Mucosa of descending colon (tissue), 3 donors: ENCODE data around the gene ADGRD1. TPM values are rescaled to one million over a fixed set of nuclear protein-coding genes. Genes with fewer than 3 reads are reported as not detected.
"Not testable (repeated sequence)": the region's sequence is repeated elsewhere in the genome, so short reads cannot be mapped to it uniquely, and the experiment has no call there.

Experiments used
- ATAC-seq: fragments of 200-7000 bp; cut with Tn5 transposase; one replicate; pipeline ENCODE4 v1.9.1; 2020; ENCODE audit warnings: mild to moderate bottlenecking, moderate library complexity
- DNase-seq, 3 donors: peaks; one replicate each; pipeline ENCODE4 v3.0.0-alpha.2; 2020
- H3K36me3 ChIP-seq: fragments of 200-600 bp; one replicate; pipeline ENCODE4 v1.8.0; 2021; ENCODE audit warnings: low read depth, mild to moderate bottlenecking
- H3K4me1 ChIP-seq: fragments of 200-600 bp; one replicate; pipeline ENCODE4 v1.8.0; 2021; ENCODE audit warnings: low read depth, mild to moderate bottlenecking
- H3K4me3 ChIP-seq: fragments of 200-600 bp; one replicate; pipeline ENCODE4 v1.8.0; 2021; ENCODE audit warnings: mild to moderate bottlenecking
- H3K9me3 ChIP-seq: fragments of 200-600 bp; one replicate; pipeline ENCODE4 v1.8.0; 2021; ENCODE audit warnings: mild to moderate bottlenecking
- CTCF ChIP-seq: fragments of 200-600 bp; IDR thresholded peaks from one replicate; pipeline ENCODE4 v1.8.0; 2022; ENCODE audit warnings: antibody characterized with exemption, mild to moderate bottlenecking
- intact Hi-C, 2 donors: fragments of 100-400 bp; cut with DNase I in 1 of 2; cut with micrococcal nuclease in 1 of 2; formaldehyde crosslinking; loops; one replicate each; pipeline versions ENCODE4 v1.11.0 to v1.11.1; 2022; cut with DNase I, micrococcal nuclease
- total RNA-seq, 3 donors: library from RNA; stranded (reverse); fragmentation: NEBNext Ultra II Directional in 2 of 3; extraction: Animal tissue kit (Norgen Biotek cat#: 25700) in 2 of 3; gene quantifications; one replicate each; pipeline versions ENCODE4 v1.2.1 to v1.2.4, GENCODE V29; 2021 to 2023
- donor health status: DM: no; HTN: no; CAD: no; lungs with moderate emphysema.
- donor health status: DM: no; HTN: no; CAD: no.
- donor health status: DM: no; HTN: yes; CAD: no.

Gene ADGRD1
- total RNA-seq, 3 donors from 2014 or later, result 2.6 to 18.4 (median 12.9) TPM

DNA sequence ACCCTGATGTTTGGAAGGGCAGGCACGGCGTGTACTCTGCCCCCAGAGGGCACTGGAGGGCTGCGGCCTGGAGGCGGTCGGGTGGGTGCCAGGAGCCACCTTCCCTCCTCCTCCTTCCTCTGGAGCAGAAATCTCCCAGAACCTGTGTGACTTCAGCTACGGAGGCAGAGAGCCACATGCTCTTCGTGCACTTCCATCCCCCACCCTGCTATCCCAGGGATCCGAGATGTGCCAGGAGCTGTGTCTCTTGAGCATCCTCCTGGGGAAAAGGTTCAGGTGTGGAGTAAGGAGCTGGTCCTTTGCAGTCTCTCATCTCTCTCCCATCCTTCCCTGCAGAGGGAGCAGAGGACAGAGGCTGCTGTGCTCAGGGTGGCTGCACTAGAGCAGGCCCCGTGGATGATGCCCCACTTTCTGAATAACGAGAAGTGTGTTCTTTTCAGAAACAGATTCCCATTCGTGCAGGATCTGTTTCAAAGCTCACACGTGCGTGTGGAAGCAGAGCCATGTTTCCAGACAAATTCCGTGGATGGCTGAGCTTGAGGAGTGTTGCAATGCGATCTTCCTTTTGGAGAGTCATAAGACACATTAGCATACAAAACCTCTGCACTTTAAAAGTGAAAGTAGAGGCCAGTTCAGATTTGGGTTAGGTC lies 162.9 kb downstream of the ADGRD1 start:
- no peaks in the 10 kb centered on the region for H3K36me3 ChIP-seq

GRCh38 chr12:131117438-131118245 lies 163.9 kb downstream of the ADGRD1 start:
- DNase-seq (no peak), ATAC-seq (no peak)
- Histone ChIP-seq H3K36me3 (no peaks in the 10 kb centered on the region), H3K4me3 (no peak overlapping the region), H3K4me1 (no peaks in the 10 kb centered on the region), H3K9me3 (no peaks in the 10 kb centered on the region)
- TF ChIP-seq CTCF, result no peak
- intact Hi-C loops, result no loop called here

More for the DNA sequence above, 162.9 kb downstream of the ADGRD1 start:
- DNase-seq (peak in 1 of 3 donors; percentile 42), ATAC-seq (no peak)
- no peak overlapping the region for H3K4me3 ChIP-seq
- no peaks in the 10 kb centered on the region for H3K4me1 ChIP-seq
- TF ChIP-seq CTCF, result no peak
- intact Hi-C loops, result no loop called here
- no peaks in the 10 kb centered on the region for H3K9me3 ChIP-seq

DNA sequence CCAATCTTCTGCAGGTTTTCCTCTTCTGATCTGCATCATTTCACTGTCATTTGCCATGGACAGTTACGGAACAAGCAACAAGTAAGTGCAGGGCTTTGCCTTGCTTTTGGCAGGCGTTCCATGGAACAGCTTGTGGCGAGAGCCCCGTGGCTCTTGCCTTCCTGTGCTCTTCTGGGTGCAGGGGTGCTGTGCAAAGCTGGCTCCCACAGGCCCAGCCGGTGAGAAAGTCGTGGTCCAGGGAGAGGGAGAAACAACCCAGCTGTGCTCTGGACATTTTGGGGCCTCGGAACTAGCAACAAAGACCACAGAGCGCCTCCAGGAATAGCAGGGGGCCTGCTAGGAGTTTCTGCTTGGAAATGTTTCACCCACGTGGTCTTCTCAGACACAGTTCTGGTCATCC lies 164.7 kb downstream of the ADGRD1 start:
- no peak overlapping the region for H3K4me3 ChIP-seq
- ATAC-seq (no peak), DNase-seq (no peak)
- TF ChIP-seq CTCF, result no peak
- no peaks in the 10 kb centered on the region for H3K36me3 ChIP-seq
- intact Hi-C loops, result no loop called here
- no peaks in the 10 kb centered on the region for H3K4me1 ChIP-seq
- H3K9me3 ChIP-seq, result no peaks in the 10 kb centered on the region

DNA sequence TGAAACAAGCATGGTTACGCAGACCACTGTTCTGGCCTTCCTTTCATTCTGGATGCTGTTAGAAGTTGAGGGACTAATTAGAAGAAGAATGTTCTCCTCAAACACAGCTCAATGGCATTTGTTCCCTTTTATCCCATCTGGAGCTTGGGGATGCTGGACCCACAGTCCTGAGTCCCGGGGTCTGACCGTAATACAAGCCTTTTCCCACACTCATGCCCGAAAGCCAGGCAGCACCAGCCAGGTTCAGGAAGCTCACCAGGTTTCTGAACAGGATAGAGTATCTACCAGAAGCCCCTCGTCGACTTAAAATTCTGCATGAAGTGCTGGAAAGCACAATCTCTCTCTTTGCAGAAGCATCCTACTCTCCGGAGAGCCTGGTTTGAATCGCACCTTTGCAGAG lies 165.6 kb downstream of the ADGRD1 start:
- ATAC-seq, H3K4me3 ChIP-seq, H3K36me3 ChIP-seq, intact Hi-C loops, DNase-seq, H3K4me1 ChIP-seq, H3K9me3 ChIP-seq: not testable (repeated sequence)

GRCh38 chr12:131119936-131120335 lies 166.2 kb downstream of the ADGRD1 start:
- intact Hi-C loops, result no loop called here
- ATAC-seq, result no peak
- H3K9me3 ChIP-seq, result no peaks in the 10 kb centered on the region
- DNase-seq, result no peak
- H3K4me3 ChIP-seq, result no peak overlapping the region
- no peaks in the 10 kb centered on the region for H3K36me3 ChIP-seq
- H3K4me1 ChIP-seq, result no peaks in the 10 kb centered on the region
- TF ChIP-seq CTCF, result no peak

GRCh38 chr12:131120831-131121271 lies 167.1 kb downstream of the ADGRD1 start:
- intact Hi-C loops, result no loop called here
- ATAC-seq (no peak), DNase-seq (no peak)
- H3K9me3 ChIP-seq, result no peaks in the 10 kb centered on the region
- no peak overlapping the region for H3K4me3 ChIP-seq
- H3K4me1 ChIP-seq, result no peaks in the 10 kb centered on the region
- no peak for TF ChIP-seq CTCF
- H3K36me3 ChIP-seq, result no peaks in the 10 kb centered on the region
